Osteoblast (primary cell): ENCODE results near the gene SHISAL1. TPM values are rescaled to one million over a fixed set of nuclear protein-coding genes. Genes with fewer than 3 reads are reported as not detected.

ENCODE experiments used
- DNase-seq: peaks from one replicate; pipeline ENCODE4 v3.0.0; 2011; ENCODE audit warnings: low spot score, mixed read lengths; ENCODE audit not compliant: insufficient read length; ENCODE audit errors: missing footprints
- H2AFZ ChIP-seq: 2 replicates; pipeline ENCODE4 v1.6.0; 2011; ENCODE audit warnings: mild to moderate bottlenecking, low read length
- H3K27ac ChIP-seq: 2 replicates; pipeline ENCODE4 v1.5.1; 2011; ENCODE audit warnings: mild to moderate bottlenecking, low read depth, low read length, moderate library complexity
- H3K27me3 ChIP-seq: 2 replicates; pipeline ENCODE4 v1.6.0; 2012; ENCODE audit warnings: mild to moderate bottlenecking, control low read depth, inconsistent platforms, low read length, moderate library complexity; ENCODE audit not compliant: insufficient read depth
- H3K36me3 ChIP-seq: 2 replicates; pipeline ENCODE4 v1.5.1; 2011; ENCODE audit warnings: mild to moderate bottlenecking, low read length, control low read depth, moderate library complexity; ENCODE audit not compliant: insufficient read depth
- H3K4me1 ChIP-seq: 2 replicates; pipeline ENCODE4 v1.5.1; 2011; ENCODE audit warnings: mild to moderate bottlenecking, low read length, control low read depth, moderate library complexity; ENCODE audit not compliant: insufficient read depth
- H3K4me2 ChIP-seq: 2 replicates; pipeline ENCODE4 v1.6.0; 2011; ENCODE audit warnings: mild to moderate bottlenecking, low read length; ENCODE audit not compliant: insufficient read depth
- H3K4me3 ChIP-seq: fragments of 200-600 bp; sonication (generic); 3 replicates; pipeline ENCODE4 v1.5.1; 2012; ENCODE audit warnings: mild to moderate bottlenecking, low read length, inconsistent platforms; ENCODE audit not compliant: insufficient read depth
- H3K79me2 ChIP-seq: 2 replicates; pipeline ENCODE4 v1.6.0; 2012; ENCODE audit warnings: mild to moderate bottlenecking, low read length, control low read depth, inconsistent platforms; ENCODE audit not compliant: insufficient read depth
- H3K9me3 ChIP-seq: 2 replicates; pipeline ENCODE4 v1.5.1; 2011; ENCODE audit warnings: low read depth, low read length, control low read depth
- H4K20me1 ChIP-seq: 2 replicates; pipeline ENCODE4 v1.6.0; 2012; ENCODE audit warnings: mild to moderate bottlenecking, low read length, control low read depth; ENCODE audit not compliant: insufficient read depth
- total RNA-seq: library from RNA; depleted of rRNA; stranded (reverse); fragments of >200 nt; gene quantifications from 2 replicates; pipeline ENCODE4 v1.2.3, GENCODE V29; 2012
- TF ChIP-seq, protein P1 (sequence below): IDR thresholded peaks from 2 replicates; pipeline ENCODE4 v1.5.1; 2011; ENCODE audit warnings: mild to moderate bottlenecking, low read depth, low read length, moderate library complexity; ENCODE audit errors: extremely low read depth

Gene SHISAL1
- total RNA-seq, 1 donor, result 52.5 TPM

DNA sequence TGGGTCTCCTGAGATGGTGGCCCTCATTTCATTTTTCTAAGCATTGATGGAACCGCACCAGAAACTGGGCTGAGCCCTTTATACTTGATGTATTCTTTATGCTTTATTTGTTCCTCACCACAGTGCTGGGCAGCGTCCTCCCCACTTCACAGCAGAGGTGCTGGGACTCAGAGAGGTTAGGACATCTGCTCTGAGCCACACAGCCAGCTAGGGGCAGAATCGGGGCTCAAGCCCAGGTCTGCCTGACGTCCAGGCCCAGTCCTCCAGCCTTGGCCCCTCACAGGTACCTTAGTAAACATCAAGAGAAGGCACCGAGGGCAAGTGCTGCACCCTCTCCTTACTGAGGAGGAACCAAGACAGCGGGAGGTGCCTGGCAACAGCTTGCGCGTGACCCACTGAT, 20.2 kb upstream of the SHISAL1 start:
- Histone ChIP-seq H3K27ac (no peak overlapping the region), H3K4me2 (no peak overlapping the region), H3K27me3 (peaks cover 13% of the 10 kb centered on the region), H3K4me3 (no peak overlapping the region), H3K9me3 (no peaks in the 10 kb centered on the region), H3K4me1 (peaks cover 18% of the 10 kb centered on the region), H3K79me2 (peaks cover 24% of the 10 kb centered on the region), H2AFZ (no peak overlapping the region), H3K36me3 (no peaks in the 10 kb centered on the region), H4K20me1 (peaks cover 5% of the 10 kb centered on the region)
- TF ChIP-seq, protein P1, sequence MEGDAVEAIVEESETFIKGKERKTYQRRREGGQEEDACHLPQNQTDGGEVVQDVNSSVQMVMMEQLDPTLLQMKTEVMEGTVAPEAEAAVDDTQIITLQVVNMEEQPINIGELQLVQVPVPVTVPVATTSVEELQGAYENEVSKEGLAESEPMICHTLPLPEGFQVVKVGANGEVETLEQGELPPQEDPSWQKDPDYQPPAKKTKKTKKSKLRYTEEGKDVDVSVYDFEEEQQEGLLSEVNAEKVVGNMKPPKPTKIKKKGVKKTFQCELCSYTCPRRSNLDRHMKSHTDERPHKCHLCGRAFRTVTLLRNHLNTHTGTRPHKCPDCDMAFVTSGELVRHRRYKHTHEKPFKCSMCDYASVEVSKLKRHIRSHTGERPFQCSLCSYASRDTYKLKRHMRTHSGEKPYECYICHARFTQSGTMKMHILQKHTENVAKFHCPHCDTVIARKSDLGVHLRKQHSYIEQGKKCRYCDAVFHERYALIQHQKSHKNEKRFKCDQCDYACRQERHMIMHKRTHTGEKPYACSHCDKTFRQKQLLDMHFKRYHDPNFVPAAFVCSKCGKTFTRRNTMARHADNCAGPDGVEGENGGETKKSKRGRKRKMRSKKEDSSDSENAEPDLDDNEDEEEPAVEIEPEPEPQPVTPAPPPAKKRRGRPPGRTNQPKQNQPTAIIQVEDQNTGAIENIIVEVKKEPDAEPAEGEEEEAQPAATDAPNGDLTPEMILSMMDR, result no peak
- DNase-seq, result no peak

DNA sequence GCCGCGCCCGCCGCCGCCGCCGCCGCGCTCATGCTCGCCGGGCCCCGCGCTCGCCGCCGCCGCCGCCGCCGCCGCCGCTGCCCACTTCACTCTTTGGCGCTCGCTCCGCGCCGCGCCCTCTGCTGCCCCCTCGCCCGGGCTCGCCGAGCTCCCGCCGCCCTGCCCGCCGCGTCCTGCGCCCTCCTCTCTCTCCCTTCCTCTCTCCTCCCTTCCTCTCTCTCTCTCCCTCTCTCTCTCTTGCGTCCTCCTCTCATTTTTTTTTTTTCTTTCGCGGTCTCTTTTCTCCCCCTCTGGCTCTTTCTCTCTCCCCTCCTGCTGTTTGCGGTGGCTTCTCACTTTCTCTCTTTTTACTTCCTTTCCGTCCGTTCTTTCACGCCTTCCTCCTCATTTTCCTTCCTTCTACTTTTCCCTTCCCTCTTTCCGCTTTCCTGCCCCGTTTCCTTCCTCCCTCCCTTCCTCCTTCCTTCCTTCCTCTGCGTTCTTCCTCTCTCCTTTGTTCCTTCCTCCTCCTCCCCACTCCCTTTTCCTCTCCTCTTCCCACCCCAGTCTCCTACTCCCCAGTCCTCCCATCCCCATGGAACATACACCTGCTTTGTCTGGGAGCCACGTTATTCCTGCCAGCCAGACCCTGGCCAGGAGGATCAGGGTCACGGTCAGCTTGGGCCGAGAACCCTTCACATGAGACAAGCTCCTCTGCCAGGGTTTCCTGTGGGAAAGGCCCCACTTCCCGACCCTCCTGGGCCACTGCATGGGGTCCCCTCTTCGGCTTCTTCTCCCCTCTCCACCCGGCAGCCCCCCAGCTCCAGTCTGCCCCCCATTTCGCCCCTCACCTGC, 19.3 kb upstream of the SHISAL1 start:
- H2AFZ ChIP-seq, result peak overlapping the region; percentile 59

DNA sequence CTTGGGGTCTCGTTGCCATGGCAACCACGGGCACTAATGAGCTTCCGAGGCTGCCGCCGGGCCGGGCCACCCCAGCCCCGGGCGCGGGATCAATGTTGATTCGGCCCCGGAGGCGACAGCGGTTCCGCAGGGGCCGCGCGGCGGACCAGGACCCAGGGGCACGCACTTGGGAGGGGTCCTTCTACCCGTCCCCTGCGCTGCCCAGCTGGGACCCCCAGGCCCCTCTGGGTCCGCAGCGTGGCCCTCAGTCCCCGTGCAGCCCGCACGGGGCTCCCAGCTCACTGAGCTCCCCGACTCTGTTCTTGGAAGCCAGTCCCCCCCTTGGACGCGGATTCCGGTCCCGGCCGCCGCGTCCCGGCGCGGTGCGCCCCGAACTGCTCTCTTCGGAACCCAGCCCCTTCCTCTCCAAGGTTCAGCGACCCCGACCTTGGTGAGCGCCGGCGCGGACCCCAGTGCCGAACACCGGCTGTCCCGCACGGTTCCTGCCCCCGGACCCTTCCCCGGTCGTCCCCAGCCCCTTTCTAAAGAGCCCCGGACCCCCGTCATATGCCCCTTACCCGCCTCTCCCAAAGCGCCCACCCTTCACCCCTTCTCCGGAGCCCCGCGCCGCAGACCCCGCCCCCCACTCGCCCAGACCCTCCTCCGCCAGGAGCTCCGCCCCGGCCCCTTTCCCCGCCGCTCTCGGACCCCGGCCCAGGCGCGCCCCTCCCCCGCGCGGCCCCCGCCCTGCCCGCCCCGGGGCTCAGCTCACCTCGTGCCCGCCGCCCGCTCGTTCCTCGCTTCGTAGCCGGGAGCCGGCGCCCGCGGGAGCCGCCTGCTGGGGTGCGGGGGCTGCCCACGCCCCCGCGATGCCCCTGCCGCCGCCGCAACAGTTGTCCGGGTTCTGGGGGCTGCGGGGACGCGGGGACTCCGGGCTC, 18.3 kb upstream of the SHISAL1 start:
- Histone ChIP-seq H3K27me3 (peaks cover 13% of the 10 kb centered on the region), H3K79me2 (peaks cover 39% of the 10 kb centered on the region), H3K4me2 (peak overlapping the region; percentile 71), H3K27ac (peak overlapping the region; percentile 28), H3K4me3 (peak overlapping the region; percentile 77), H3K4me1 (peaks cover 17% of the 10 kb centered on the region), H4K20me1 (peaks cover 5% of the 10 kb centered on the region), H3K36me3 (no peaks in the 10 kb centered on the region), H3K9me3 (no peaks in the 10 kb centered on the region), H2AFZ (peak overlapping the region; percentile 10)
- DNase-seq, result peak; percentile 92
- TF ChIP-seq, protein P1, result no peak

More for the DNA sequence above, 19.3 kb upstream of the SHISAL1 start:
- no peaks in the 10 kb centered on the region for H3K9me3 ChIP-seq
- TF ChIP-seq, protein P1, result peak; percentile 12
- H3K36me3 ChIP-seq, result no peaks in the 10 kb centered on the region
- H4K20me1 ChIP-seq, result peaks cover 5% of the 10 kb centered on the region
- peaks cover 13% of the 10 kb centered on the region for H3K27me3 ChIP-seq
- peak overlapping the region; percentile 80 for H3K4me2 ChIP-seq
- H3K4me3 ChIP-seq, result peak overlapping the region; percentile 65
- no peak overlapping the region for H3K27ac ChIP-seq
- peaks cover 32% of the 10 kb centered on the region for H3K79me2 ChIP-seq
- H3K4me1 ChIP-seq, result peaks cover 10% of the 10 kb centered on the region
- peak; percentile 93 for DNase-seq
